H9 (cell line): ENCODE results near the gene CCDC3. TPM values are rescaled to one million over a fixed set of nuclear protein-coding genes. Genes with fewer than 3 reads are reported as not detected.

Experiments
- DNase-seq: peaks from one replicate; pipeline ENCODE4 v3.0.0-alpha.2; 2017
- H2AFZ ChIP-seq: one replicate; pipeline ENCODE4 v1.6.1; 2013; ENCODE audit warnings: mild to moderate bottlenecking, low read length, control low read depth, moderate library complexity
- H2AK5ac ChIP-seq: 2 replicates; pipeline ENCODE4 v1.6.1; 2013; ENCODE audit warnings: low read length, control low read depth, mixed read lengths; ENCODE audit not compliant: insufficient read length
- H2BK120ac ChIP-seq: one replicate; pipeline ENCODE4 v1.6.1; 2013; ENCODE audit warnings: low read depth, mild to moderate bottlenecking, low read length, control low read depth, inconsistent platforms; ENCODE audit not compliant: poor library complexity, severe bottlenecking
- H2BK12ac ChIP-seq: 2 replicates; pipeline ENCODE4 v1.6.1; 2013; ENCODE audit warnings: low read length, control low read depth, mixed read lengths, low read depth; ENCODE audit not compliant: insufficient read length
- H2BK15ac ChIP-seq: 2 replicates; pipeline ENCODE4 v1.6.1; 2013; ENCODE audit warnings: low read depth, low read length, control low read depth
- H2BK20ac ChIP-seq: one replicate; pipeline ENCODE4 v1.6.1; 2013; ENCODE audit warnings: low read depth, mild to moderate bottlenecking, low read length, control low read depth, inconsistent platforms; ENCODE audit not compliant: poor library complexity, severe bottlenecking
- H2BK5ac ChIP-seq: 2 replicates; pipeline ENCODE4 v1.6.1; 2013; ENCODE audit warnings: low read length, control low read depth, mixed read lengths; ENCODE audit not compliant: insufficient read length
- H3K14ac ChIP-seq: 2 replicates; pipeline ENCODE4 v1.6.1; 2013; ENCODE audit warnings: low read length, control low read depth; ENCODE audit not compliant: insufficient read depth
- H3K18ac ChIP-seq: 2 replicates; pipeline ENCODE4 v1.6.1; 2013; ENCODE audit warnings: low read depth, mild to moderate bottlenecking, mixed read lengths, low read length, control low read depth; ENCODE audit not compliant: insufficient read length
- H3K23ac ChIP-seq: 2 replicates; pipeline ENCODE4 v1.6.1; 2013; ENCODE audit warnings: low read length, control low read depth, mixed read lengths, low read depth; ENCODE audit not compliant: insufficient read length
- H3K23me2 ChIP-seq: 2 replicates; pipeline ENCODE4 v1.6.1; 2013; ENCODE audit warnings: low read depth, mild to moderate bottlenecking, mixed read lengths, low read length, control low read depth; ENCODE audit not compliant: insufficient read length, poor library complexity, severe bottlenecking
- H3K27ac ChIP-seq: 2 replicates; pipeline ENCODE4 v1.5.1; 2013; ENCODE audit warnings: low read length, control low read depth, mixed read lengths, low read depth; ENCODE audit not compliant: insufficient read length
- H3K27me3 ChIP-seq: 2 replicates; pipeline ENCODE4 v1.6.1; 2013; ENCODE audit warnings: low read length, control low read depth, inconsistent platforms; ENCODE audit not compliant: insufficient read depth
- H3K4ac ChIP-seq: 2 replicates; pipeline ENCODE4 v1.6.1; 2013; ENCODE audit warnings: low read depth, mild to moderate bottlenecking, control low read depth, inconsistent platforms, low read length, moderate library complexity
- H3K4me1 ChIP-seq: 2 replicates; pipeline ENCODE4 v1.6.1; 2013; ENCODE audit warnings: low read length, control low read depth, inconsistent platforms; ENCODE audit not compliant: insufficient read depth
- H3K4me2 ChIP-seq: 2 replicates; pipeline ENCODE4 v1.6.1; 2013; ENCODE audit warnings: low read length, control low read depth, mixed read lengths; ENCODE audit not compliant: insufficient read length, insufficient read depth
- H3K56ac ChIP-seq: 2 replicates; pipeline ENCODE4 v1.6.1; 2013; ENCODE audit warnings: low read depth, mild to moderate bottlenecking, mixed read lengths, low read length, control low read depth; ENCODE audit not compliant: insufficient read length
- H3K79me1 ChIP-seq: 2 replicates; pipeline ENCODE4 v1.6.1; 2013; ENCODE audit warnings: low read depth, mild to moderate bottlenecking, moderate library complexity, low read length, control low read depth, inconsistent platforms; ENCODE audit not compliant: insufficient read depth, poor library complexity, severe bottlenecking
- H3K79me2 ChIP-seq: 2 replicates; pipeline ENCODE4 v1.6.1; 2013; ENCODE audit warnings: low read length, control low read depth, inconsistent platforms; ENCODE audit not compliant: insufficient read depth
- H3K9ac ChIP-seq: 2 replicates; pipeline ENCODE4 v1.6.1; 2013; ENCODE audit warnings: low read length, control low read depth, mixed read lengths; ENCODE audit not compliant: insufficient read length; ENCODE audit errors: extremely low read depth
- H3K9me3 ChIP-seq: one replicate; pipeline ENCODE4 v1.6.1; 2013; ENCODE audit warnings: low read depth, low read length, inconsistent platforms; ENCODE audit not compliant: control insufficient read depth
- H3T11ph ChIP-seq: one replicate; pipeline ENCODE4 v1.6.1; 2013; ENCODE audit warnings: mild to moderate bottlenecking, low read length, control low read depth, inconsistent platforms
- H4K20me1 ChIP-seq: one replicate; pipeline ENCODE4 v1.6.1; 2013; ENCODE audit not compliant: control insufficient read depth, insufficient read length, insufficient read depth
- H4K5ac ChIP-seq: 2 replicates; pipeline ENCODE4 v1.6.1; 2013; ENCODE audit warnings: low read depth, mild to moderate bottlenecking, mixed read lengths, low read length, control low read depth; ENCODE audit not compliant: insufficient read length
- H4K8ac ChIP-seq: replicated peaks from 2 replicates; pipeline ENCODE4 v1.6.1; 2013; ENCODE audit warnings: low read length, control low read depth, mixed read lengths, low read depth; ENCODE audit not compliant: insufficient read length
- H4K91ac ChIP-seq: 2 replicates; pipeline ENCODE4 v1.6.1; 2013; ENCODE audit warnings: low read depth, mild to moderate bottlenecking, moderate library complexity, mixed read lengths, low read length, control low read depth; ENCODE audit not compliant: insufficient read length
- H3K27ac Mint-ChIP-seq, 3 experiments: 2 replicates in 2 of 3; 3 replicates in 1 of 3; pipeline ENCODE4 v1.8.0; 2020 to 2021; ENCODE audit warnings: mixed read lengths in 3 of 3, mild to moderate bottlenecking in 1 of 3, moderate library complexity in 1 of 3
- H3K27me3 Mint-ChIP-seq: 2 replicates; pipeline ENCODE4 v1.8.0; 2021; ENCODE audit warnings: low read depth, mild to moderate bottlenecking, moderate library complexity, mixed read lengths
- H3K36me3 Mint-ChIP-seq, 3 experiments: 2 replicates in 2 of 3; 3 replicates in 1 of 3; pipeline ENCODE4 v1.8.0; 2020 to 2021; ENCODE audit warnings: low read depth in 3 of 3, mixed read lengths in 3 of 3; ENCODE audit not compliant: insufficient read depth in 1 of 3
- H3K4me1 Mint-ChIP-seq, 2 experiments: 2 replicates each; pipeline ENCODE4 v1.8.0; 2020; ENCODE audit warnings: mixed read lengths in 2 of 2
- H3K4me3 Mint-ChIP-seq, 2 experiments: 2 replicates in 1 of 2; 3 replicates in 1 of 2; pipeline ENCODE4 v1.8.0; 2020 to 2021; ENCODE audit warnings: mild to moderate bottlenecking in 2 of 2, mixed read lengths in 2 of 2, moderate library complexity in 1 of 2
- H3K9me3 Mint-ChIP-seq, 2 experiments: 2 replicates in 1 of 2; 3 replicates in 1 of 2; pipeline ENCODE4 v1.8.0; 2020; ENCODE audit warnings: mild to moderate bottlenecking in 2 of 2, mixed read lengths in 2 of 2, moderate library complexity in 1 of 2
- CTCF ChIP-seq: fragments of 200-600 bp; sonication (generic); conservative IDR thresholded peaks from 3 replicates; pipeline ENCODE4 v1.8.0; 2021; ENCODE audit warnings: antibody characterized with exemption, mild to moderate bottlenecking
- WGBS: extraction: QIAGEN DNeasy Blood & Tissue Kit; methylation state at CpG from one replicate; pipeline ENCODE4 v1.1.7; 2013; ENCODE audit warnings: missing lambda C conversion rate, low lambda C conversion rate, mixed read lengths; ENCODE audit not compliant: insufficient read length; ENCODE audit errors: extremely low coverage; 5-methylcytosine and 5-hydroxymethylcytosine counted together
- total RNA-seq: library from RNA; stranded (reverse); gene quantifications from 2 replicates; pipeline ENCODE4 v1.2.1, GENCODE V29; 2021

CCDC3 gene
- total RNA-seq, 1 experiment from 2014 or later = 2.3 TPM

DNA sequence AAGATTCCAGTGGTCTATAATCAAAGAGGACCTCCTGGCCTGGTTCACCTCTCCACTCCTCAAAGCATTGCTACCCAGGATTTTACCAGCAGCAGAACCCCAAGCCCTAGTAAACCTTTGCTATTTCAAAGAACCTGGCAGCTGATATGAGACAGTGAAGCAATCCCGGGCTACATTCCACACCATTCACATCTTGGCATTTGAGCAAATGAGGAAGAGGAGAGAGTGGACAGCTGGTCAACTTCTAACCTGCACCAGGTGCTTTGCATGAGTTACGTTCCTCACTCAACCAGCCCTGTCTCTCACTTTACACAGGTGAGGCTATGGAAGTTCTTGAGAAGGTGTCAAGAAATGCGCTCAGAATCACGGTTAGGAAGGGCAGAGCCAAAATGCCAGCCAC lies 1.1 kb downstream of the CCDC3 start:
- Histone ChIP-seq H3K23me2 (peaks cover 6% of the 10 kb centered on the region), H4K5ac (no peak overlapping the region), H3K4ac (no peak overlapping the region), H2BK120ac (no peak overlapping the region), H2BK5ac (no peak overlapping the region), H2BK15ac (no peak overlapping the region), H3K9ac (no peak overlapping the region), H3K56ac (no peak overlapping the region), H3K27me3 (peaks cover 13% of the 10 kb centered on the region; the same call in 1 of the 2 replicates), H2AFZ (no peak overlapping the region), H4K91ac (no peak overlapping the region), H3K23ac (no peak overlapping the region), H4K20me1 (no peaks in the 10 kb centered on the region), H3T11ph (no peak overlapping the region), H3K4me1 (no peaks in the 10 kb centered on the region), H4K8ac (no peak overlapping the region), H2AK5ac (no peak overlapping the region), H3K4me2 (peak overlapping the region; percentile 61), H3K9me3 (no peaks in the 10 kb centered on the region), H3K18ac (no peak overlapping the region), H3K79me2 (no peaks in the 10 kb centered on the region), H2BK12ac (no peak overlapping the region), H3K14ac (no peak overlapping the region), H3K27ac (no peak overlapping the region), H2BK20ac (no peak overlapping the region), H3K79me1 (no peaks in the 10 kb centered on the region)
- WGBS = no CpG with 5 or more reads among the region's 4 CpGs
- peaks cover 9% of the 10 kb centered on the region in 2 experiments; a peak in 3 of 4 replicates for H3K4me1 Mint-ChIP-seq
- H3K27me3 Mint-ChIP-seq = peaks cover 66% of the 10 kb centered on the region
- H3K4me3 Mint-ChIP-seq = peak overlapping the region; percentile 65 to 79
- no peak for TF ChIP-seq CTCF
- no peak overlapping the region for H3K27ac Mint-ChIP-seq
- H3K36me3 Mint-ChIP-seq = no peaks in the 10 kb centered on the region; a peak in 1 of 7 replicates
- peaks cover 0 to 5% of the 10 kb centered on the region in 2 experiments; a peak in 2 of 5 replicates for H3K9me3 Mint-ChIP-seq
- DNase-seq = no peak
